NCI-H1105 (cell line): ENCODE data around the gene SLC49A3.
"Not testable (repeated sequence)": the region's sequence is repeated elsewhere in the genome, so short reads cannot be mapped to it uniquely, and the experiment has no call there.

ENCODE experiments used
- DNase-seq: peaks from one replicate; lab custom pipeline; 2025; lab: John Stamatoyannopoulos, UW

SLC49A3 gene

DNA sequence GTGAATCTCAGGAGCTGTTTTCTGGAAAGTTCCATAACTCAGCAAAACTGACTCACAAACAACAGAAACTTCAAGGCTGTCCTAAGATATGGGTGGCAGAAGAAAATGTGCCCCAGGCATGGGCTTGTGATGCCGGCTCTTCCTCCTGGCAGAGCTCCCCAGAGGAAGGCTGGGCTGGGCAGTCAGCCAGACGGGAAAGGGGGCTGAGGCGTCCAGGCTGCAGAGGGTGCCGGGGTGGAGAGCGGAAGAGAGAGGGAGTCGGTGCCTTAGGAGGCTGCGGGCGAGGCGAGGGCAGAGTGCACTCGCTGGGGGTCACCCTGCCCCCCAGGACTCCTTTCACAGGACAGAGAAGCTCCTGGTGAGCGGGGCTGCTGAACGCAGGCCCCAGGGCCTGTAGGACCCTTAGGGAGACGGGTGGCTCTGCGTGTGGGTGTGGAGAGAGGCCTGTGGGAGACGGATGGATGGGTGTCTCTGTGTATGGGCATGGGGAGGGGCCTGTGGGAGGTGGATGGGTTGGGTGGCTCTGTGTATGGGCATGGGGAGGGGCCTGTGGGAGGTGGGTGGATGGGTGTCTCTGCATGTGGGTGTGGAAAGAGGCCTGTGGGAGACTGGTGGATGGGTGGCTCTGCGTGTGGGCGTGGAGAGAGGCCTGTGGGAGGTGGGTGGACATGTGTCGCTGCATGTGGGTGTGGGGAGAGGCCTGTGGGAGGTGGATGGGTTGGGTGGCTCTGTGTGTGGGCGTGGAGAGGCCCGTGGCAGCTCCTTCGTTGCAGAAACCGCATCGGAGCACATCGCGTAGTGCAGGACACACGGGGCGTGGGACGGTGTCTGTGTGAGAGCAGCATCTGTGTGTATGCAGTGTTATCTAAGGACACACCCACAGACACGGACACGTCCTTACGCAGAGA, 32.6 kb upstream of the SLC49A3 start:
- DNase-seq = no peak

DNA sequence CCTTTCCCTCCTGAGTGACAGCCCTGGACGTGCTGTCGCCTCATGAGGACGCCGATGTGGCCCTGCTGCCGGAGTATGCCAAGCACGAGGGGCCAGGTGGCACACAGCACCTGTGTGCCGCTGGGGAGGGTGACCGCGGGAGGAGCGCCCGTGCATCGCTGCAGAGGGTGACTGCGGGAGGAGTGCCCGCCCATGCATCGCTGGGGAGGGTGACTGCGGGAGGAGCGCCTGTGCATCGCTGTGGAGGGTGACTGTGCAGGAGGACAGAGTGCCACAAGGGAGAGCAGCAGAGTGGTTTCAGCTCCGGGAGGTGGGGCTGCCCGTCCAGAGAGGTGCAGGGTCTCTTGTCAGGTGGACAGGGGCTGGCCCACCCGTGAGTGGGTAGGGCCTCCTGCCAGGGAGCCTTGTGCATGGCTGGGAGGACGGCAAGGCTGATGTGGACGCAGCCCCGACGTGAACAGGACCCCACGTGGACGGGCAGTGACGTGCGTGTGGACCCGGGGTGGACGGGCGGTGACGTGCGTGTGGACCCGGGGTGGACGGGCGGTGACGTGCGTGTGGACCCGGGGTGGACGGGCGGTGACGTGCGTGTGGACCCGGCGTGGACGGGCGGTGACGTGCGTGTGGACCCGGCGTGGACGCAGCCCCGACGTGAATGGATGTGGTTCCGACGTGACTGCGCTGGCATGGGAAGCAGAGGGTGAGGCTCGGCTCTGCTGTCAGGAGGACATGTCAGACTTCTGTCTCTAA, 31.3 kb upstream of the SLC49A3 start:
- no peak for DNase-seq

DNA sequence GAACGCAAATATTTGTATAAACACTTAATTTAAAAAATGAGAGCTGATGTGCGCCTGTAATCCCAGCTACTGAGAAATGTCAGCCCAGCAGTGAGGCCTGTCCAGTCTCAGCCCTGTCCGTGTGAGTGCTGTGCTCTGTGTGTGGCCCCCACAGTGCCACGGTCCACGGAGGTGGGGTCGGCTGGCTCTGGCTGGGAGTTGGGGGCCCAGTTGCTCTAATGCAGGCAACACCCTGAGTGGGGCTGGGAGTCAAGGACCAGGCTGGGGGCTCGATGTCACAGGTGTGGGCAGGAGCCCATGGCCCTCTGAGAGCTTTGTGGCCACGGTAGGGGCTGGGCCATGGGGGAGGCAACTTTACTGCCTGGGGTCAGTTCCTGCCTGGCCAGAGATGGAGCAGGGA, 29.5 kb upstream of the SLC49A3 start:
- no peak for DNase-seq

DNA sequence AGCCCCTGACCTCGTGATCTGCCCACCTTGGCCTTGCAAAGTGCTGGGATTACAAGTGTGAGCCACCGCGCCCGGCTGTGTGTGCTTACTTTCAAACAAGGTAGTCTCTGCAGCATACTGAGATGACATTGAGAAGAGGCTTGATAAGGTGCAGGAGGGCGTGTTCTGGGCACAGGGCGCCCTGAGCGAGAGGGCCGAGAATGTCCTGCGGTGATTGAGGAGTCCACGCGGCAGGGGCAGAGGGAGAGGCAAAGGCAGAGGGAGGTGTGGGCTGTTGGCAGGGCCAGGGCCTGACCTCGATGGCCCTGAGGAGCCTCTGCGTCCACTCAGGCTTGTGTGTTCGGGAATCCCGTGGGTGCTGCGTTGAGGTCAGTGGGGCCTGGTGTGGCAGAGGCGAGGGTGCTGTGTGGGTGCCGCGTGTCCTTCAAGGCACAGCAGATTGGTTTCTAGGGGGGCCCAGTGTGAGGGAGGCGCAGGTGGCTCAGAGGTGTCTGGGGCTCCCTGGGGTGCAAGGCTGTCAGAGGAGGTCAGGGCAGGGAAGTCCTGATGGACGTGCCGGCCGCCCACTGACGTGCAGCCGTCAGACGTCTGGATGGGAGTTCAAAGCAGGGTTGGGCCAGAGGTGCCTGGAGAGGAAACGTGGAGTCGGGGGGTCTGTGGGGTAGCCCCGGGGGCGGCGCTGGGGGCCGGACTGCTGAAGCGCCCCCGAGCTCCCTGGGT, 28.8 kb upstream of the SLC49A3 start:
- DNase-seq = no peak

DNA sequence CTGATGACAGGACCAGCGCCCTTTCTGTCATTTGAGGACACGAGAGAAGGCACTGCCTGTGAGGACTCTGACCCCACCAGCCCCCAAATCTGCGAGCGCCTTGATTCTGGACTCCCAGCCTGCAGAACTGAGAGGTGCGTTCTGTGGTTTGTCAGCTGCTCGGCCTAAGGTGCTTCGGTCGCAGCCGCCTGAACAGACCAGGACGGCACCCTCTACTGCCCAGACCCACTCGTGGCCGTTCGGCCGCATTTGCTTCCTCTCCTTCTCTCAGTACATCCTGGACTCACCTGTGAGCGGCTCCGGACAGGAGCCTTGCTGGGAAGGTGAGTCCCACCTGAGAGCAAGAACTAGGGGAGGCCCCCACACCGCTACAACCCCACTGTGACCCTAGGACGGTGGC, 25.1 kb upstream of the SLC49A3 start:
- DNase-seq = no peak

DNA sequence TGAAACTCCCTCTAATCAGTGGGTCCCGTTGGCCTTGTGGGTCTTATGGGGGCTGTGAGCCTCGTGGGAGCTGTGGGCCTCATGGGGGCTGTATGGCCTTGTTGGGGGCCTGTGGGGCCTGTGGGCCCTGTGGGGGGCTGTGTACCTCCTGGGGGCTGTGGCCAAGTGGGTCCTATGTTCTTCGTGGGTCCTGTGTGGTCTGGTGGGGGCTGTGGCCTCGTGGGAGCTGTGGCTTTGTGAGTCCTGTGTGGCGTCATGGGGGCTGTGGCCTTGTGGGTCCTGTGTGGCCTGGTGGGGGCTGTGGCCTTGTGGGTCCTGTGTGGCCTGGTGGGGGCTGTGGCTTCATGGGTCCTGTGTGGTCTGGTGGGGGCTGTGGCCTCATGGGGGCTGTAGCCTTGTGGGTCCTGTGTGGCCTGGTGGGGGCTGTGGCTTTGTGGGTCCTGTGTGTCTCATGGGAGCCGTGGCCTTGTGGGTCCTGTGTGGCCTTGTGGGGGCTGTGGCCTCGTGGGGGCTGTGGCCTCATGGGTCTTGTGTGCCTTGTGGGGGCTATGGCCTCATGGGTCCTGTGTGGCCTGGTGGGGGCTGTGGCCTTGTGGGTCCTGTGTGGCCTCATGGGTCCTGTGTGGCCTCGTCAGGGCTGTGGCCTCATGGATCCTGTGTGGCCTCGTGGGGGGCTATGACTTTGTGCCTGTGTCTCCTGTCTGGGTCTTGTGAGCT, 24.1 kb upstream of the SLC49A3 start:
- no peak for DNase-seq

DNA sequence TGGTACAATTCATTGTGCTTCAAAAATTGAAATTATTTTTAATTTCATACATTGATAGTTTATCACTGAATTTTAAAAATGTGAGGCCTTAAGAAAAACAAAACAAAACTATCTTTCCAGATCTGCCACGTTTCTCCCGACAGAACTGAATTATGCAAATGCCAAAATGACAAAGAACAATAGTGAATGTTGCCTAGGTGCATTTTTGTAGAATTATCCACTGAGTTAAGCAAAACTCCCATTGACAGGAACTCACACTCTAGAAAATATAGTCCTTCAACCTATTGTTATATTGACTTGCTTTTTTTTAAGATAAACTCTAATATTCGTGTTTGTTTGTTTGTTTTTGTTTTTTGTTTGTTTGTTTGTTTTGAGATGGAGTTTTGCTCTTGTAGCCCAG, 23.1 kb upstream of the SLC49A3 start:
- no peak for DNase-seq

DNA sequence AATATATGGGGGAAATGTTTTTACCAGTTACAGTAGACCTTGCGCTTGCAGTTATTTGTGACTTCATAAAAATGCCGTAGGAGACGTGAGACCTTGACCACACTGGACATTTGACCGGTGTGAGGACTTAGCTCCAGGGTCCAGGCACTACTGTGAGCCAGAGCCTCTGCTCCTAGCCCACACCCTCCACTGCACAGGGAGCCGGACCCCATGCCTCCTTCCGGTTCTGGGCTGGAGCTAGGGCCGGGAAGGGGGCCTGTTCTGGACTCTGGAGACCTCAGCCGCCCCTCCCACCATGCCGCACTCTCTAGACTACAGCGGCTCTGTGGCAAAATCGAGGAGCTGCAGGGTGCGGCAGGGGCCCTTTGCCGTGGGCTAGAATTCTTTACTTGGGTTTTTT, 22.0 kb upstream of the SLC49A3 start:
- no peak for DNase-seq

DNA sequence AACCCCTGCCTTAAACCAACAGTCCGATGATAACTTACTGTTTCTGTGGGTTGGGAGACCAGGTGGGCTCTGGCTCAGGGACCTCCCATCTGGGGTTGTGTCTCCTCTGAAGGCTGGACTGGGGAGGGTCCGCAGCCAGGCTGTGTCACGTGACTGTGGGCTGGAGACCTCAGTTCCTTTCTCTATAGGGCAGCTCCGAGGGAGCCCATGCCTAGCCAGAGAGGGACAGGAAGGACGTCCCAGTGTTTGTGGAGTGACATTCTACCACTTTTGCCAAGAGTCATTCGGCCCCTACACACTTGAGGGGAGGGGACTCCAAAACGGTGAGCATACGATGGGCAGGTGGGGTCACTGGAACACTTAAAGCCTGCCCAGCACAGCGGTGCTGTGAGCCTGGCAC, 21.2 kb upstream of the SLC49A3 start:
- DNase-seq = no peak

DNA sequence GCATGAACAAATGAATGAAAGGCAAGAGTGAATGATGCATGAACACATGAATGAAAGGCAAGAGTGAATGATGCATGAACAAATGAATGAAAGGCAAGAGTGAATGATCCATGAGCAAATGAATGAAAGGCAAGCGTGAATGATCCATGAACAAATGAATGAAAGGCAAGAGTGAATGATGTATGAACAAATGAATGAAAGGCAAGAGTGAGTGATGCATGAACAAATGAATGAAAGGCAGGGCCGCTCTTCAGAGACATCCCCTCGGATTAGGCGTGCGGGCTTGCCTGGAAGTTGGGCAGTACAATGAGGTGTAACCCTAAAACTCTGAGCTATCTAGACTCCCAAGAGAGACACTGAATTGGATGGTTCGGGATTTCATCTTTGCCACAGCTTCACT, 20.4 kb upstream of the SLC49A3 start:
- DNase-seq = no peak

DNA sequence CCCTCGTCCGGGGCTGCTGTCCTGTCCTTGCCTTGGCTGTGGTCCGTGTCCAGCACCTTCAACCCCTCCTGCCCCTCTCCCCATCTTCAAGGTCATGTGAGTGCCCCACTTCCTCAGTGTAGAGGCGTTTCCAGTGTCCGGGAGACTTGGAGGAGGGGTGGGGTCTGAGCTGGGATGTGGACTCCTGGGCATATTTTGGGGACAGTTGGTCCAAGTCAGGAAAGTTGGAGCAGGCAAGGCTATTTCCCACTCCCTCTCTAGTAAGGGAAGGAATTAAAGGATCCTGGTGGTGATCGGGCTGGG, 19.6 kb upstream of the SLC49A3 start:
- no peak for DNase-seq

DNA sequence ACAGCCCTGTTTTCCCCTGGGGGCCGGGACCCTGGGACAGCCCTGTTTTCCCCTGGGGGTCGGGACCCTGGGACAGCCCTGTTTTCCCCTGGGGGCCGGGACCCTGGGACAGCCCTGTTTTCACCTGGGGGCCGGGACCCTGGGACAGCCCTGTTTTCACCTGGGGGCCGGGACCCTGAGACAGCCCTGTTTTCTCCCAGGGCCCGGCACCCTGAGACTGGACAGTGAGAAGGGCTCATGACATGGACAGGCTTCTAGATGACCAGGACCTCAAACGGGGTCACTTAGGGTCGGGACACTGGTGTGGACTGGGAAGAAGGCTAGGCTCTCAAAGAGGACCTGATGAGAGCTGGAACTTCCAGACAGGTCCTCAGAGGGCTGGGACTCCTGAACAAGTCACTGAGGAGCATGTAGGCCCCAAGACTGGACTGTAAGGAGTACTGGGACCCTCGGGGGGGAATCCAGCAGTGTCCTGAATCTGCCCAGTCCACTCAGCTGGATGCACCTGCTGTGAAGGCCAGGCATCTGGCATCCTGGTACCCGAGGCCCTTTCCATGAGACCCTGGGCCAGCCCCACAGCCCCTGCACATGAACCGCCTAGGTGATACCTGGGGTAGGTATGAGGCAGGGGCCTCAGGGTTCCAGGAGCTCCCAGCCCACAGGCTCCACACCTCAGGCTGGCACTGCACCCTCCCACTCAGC, 19.1 kb upstream of the SLC49A3 start:
- DNase-seq = no peak

DNA sequence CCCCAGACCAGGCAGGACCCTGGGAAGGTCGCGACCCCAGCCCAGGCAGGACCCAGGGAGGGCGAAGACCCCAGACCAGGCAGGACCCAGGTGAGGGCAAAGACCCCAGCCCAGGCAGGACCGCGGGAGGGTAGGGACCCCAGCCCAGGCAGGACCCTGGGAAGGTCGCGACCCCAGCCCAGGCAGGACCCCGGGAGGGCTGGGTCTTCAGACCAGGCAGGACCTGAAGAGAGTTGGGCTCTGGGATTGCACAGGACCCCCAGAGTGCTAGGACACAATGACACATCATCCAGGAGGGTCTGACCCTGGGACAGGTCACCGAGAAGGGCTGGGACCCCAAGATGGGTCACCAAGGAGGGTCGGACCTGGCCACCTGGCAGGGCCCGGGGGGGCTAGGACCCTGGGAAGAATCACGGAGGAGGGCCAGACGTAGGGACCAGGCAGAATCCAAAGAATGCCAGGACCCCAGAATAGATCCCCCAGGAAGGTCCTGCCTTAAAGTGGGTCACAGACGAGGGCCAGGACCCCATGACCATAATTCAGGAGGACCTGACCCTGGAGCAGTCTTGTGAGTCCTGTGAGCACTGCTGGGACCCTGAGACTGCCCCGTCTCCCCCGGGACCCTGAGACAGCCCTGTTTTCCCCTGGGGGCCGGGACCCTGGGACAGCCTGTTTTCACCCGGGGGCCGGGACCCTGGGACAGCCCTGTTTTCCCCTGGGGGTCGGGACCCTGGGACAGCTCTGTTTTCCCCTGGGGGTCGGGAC, 18.1 kb upstream of the SLC49A3 start:
- no peak for DNase-seq

DNA sequence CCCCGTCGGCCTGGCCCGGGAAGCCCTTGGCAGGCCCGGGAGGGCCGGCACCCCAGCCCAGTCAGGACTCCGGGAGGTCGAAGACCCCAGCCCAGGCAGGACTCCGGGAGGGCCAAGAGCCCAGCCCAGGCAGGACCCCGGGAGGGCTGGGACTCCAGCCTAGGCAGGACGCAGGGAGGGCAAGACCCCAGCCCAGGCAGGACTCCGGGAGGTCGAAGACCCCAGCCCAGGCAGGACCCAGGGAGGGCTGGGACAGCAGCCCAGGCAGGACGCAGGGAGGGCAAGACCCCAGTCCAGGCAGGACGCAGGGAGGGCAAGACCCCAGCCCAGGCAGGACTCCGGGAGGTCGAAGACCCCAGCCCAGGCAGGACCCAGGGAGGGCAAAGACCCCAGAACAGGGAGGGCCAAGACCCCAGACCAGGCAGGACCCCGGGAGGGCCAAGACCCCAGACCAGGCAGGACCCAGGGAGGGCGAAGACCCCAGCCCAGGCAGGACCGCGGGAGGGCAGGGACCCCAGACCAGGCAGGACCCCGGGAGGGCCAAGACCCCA, 17.2 kb upstream of the SLC49A3 start:
- not testable (repeated sequence) for DNase-seq

DNA sequence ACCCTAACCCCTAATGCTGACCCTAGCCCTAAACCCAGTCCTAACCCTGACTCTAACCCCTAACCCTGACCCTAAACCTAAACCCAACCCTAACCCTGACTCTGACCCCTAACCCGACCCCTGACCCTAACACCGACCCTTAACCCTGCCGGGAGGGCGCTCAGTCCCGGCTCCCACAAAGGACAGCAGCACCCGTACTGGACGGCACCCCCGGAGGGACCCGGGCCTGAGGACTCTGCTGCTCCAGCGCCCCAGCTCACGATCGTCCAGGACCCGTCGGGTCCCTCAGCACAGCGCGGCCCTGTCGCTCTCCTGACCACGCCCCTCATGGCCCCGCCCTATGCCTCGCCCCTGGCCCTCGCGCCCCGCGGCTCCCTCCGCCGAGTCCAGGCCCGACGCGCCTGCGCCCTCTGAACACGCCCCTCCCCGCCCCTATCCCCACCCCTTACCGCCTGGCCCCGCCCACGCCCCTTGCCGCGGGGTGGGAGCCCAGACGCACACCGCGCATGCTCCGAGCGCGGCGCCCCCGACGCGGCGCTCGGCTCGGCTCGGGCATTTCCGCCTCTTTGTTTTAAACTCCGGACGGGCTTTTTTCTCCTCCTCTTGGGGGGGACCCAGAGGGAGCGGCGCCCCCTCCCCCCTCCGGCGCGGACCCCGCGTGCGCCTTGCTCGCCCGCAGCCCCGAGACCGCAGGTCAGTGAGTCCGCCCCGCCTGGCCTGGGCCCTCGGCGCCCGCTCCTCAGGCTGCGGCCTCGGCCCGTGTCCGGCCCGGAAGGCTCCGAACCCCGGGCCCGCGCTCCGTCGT, 16.5 kb upstream of the SLC49A3 start, which contains the start of gene PCGF3:
PCGF3 (plus strand) TSS at position 555 of the 805 bp plus-strand sequence. CDS start 27,849 bp downstream, outside the sequence.
- DNase-seq = peak; percentile 81

DNA sequence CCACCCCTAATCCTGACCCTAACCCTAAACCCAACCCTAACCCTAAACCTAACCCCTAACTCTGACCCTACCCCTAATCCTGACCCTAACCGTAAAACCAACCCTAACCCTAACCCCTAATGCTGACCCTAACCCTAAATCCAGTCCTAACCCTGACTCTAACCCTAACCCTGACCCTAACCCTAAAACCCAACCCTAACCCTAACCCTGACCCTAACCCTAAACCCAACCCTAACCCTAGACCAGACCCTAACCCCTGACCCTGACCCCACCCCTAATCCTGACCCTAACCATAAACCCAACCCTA, 16.0 kb upstream of the SLC49A3 start:
- DNase-seq = no peak

DNA sequence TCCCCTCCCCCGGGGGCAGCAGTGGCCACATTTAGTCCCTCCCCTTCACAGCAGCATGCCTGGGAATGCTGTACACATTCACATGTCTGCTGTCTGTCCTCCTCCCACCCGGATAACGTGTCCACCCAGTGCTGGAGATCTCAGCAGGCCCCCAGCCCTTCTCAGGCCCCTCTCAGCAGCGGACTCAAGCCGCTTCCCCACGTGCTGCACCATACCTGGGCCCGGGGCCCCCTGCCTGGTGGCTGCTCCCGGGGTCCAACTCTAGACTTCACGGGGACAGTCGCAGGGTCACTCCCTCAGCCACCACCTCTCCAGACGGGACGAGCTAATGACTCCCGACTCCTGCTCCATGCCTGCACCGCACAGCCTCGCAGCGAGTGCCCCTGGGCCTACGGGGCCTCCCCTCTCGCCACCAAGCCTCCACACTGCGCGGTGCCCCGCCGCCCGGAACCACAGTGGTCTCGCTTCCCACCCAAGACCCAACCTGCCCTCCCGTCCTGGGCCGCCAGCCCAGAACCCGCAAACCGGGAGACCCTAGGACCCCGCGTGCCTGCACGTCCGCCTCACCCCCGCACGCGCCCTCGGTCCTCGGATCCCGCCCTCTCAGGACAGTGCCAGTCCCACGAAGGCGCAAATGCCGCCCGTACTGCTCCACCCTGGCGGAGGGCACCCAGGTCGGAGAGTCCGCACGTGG, 15.4 kb upstream of the SLC49A3 start:
- DNase-seq = no peak

DNA sequence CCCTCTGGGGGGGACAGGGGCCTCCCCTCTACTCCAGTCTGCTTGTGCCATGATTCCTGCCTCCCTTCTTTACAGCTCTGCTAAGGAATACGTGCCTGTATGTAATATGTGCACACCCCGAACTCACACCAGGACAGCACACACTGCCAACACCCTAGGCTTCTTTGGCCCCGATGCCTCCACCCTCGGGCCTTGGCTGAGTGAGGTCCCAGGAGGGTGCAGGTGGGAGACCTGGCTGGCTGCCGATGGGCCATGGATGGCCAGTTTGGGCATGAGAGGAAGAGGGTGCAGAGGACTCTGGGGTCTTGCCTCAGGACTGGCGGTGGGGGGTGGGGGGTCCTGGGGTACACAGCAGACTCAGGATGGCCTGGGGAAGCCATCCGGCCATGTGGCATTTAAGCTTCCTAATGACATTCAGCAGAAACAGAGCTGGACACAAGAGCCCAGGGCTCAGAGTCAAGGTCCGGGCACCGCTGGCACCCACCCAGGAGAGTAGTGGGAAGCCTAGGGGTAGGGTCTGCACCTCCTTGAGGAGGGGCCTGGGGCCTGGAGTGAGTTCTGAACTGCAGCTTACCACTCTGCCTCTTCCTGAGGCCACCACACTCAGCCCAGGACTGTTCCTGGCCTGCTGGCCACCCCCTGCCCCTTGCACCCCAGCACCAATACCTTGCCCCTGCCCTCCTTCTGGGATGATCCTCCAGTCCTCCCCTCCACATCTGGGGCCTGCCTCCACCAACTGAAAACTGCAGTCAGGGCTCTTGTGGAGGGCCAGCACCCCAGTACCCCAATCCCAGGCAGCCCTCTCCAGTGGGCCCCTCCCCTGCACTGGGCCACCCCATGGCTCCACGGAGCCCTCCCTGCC, 14.6 kb upstream of the SLC49A3 start:
- DNase-seq = no peak
